HepG2 (cell line): Measurements from ENCODE around the gene SHISA7. TPM values are rescaled to one million over a fixed set of nuclear protein-coding genes. Genes with fewer than 3 reads are reported as not detected.

Source experiments
- CHCHD3 ChIP-seq: sonication (generic); formaldehyde crosslinking; IDR thresholded peaks from 2 replicates; pipeline ENCODE4 v1.8.0; 2022; ENCODE audit warnings: mild to moderate bottlenecking, missing genetic modification reagents, moderate library complexity
- E2F2 ChIP-seq: sonication (generic); formaldehyde crosslinking; IDR thresholded peaks from 2 replicates; pipeline ENCODE4 v1.4.0; 2020; ENCODE audit warnings: missing genetic modification reagents, borderline replicate concordance
- IRX3 ChIP-seq: sonication (generic); formaldehyde crosslinking; IDR thresholded peaks from 2 replicates; pipeline ENCODE4 v1.8.1; 2023; ENCODE audit warnings: mild to moderate bottlenecking, low read depth, missing genetic modification reagents, borderline replicate concordance
- KLF13 ChIP-seq: sonication (generic); formaldehyde crosslinking; IDR thresholded peaks from 2 replicates; pipeline ENCODE4 v1.4.0; 2020; ENCODE audit warnings: mild to moderate bottlenecking, missing genetic modification reagents
- KMT2A ChIP-seq: sonication (generic); formaldehyde crosslinking; IDR thresholded peaks from 2 replicates; pipeline ENCODE4 v1.4.0; 2020; ENCODE audit warnings: missing genetic modification reagents
- MED1 ChIP-seq: sonication (generic); formaldehyde crosslinking; IDR thresholded peaks from 2 replicates; pipeline ENCODE4 v1.4.0; 2020; ENCODE audit warnings: missing genetic modification reagents
- SNAPC4 ChIP-seq: sonication (generic); formaldehyde crosslinking; IDR thresholded peaks from 2 replicates; pipeline ENCODE4 v1.4.0; 2020; ENCODE audit warnings: mild to moderate bottlenecking, missing genetic modification reagents
- TRAFD1 ChIP-seq: sonication (generic); formaldehyde crosslinking; IDR thresholded peaks from 2 replicates; pipeline ENCODE4 v1.5.1; 2020; ENCODE audit warnings: missing genetic modification reagents, mild to moderate bottlenecking, borderline replicate concordance
- ZNF577 ChIP-seq: sonication (generic); formaldehyde crosslinking; IDR thresholded peaks from 2 replicates; pipeline ENCODE4 v1.4.0; 2020; ENCODE audit warnings: mild to moderate bottlenecking, low read depth, missing genetic modification reagents, borderline replicate concordance
- ZNF646 ChIP-seq: sonication (generic); formaldehyde crosslinking; IDR thresholded peaks from 2 replicates; pipeline ENCODE4 v1.9.0; 2021; ENCODE audit warnings: mild to moderate bottlenecking, missing genetic modification reagents
- ZNF776 ChIP-seq: sonication (generic); formaldehyde crosslinking; IDR thresholded peaks from 2 replicates; pipeline ENCODE4 v1.4.0; 2020; ENCODE audit warnings: mild to moderate bottlenecking, missing genetic modification reagents
- ZNF883 ChIP-seq: sonication (generic); formaldehyde crosslinking; IDR thresholded peaks from 2 replicates; pipeline ENCODE4 v1.5.1; 2020; ENCODE audit warnings: mild to moderate bottlenecking, missing genetic modification reagents; ENCODE audit errors: not compliant biosample characterization
- ZSCAN29 ChIP-seq: sonication (generic); formaldehyde crosslinking; conservative IDR thresholded peaks from 2 replicates; pipeline ENCODE4 v1.4.0; 2020; ENCODE audit warnings: mild to moderate bottlenecking, missing genetic modification reagents
- polyA plus RNA-seq, 8 experiments: library from polyadenylated mRNA; depleted of rRNA in 3 of 8; stranded (reverse) in 7 of 8; unstranded in 1 of 8; fragments of >200 nt; fragmentation: Illumina TruSeq in 4 of 8; extraction: Trizol in 4 of 8; gene quantifications; 2 replicates each; pipeline versions ENCODE4 v1.2.1 to v1.2.3, GENCODE V29; 2011 to 2016; ENCODE audit warnings: low read depth in 4 of 8, missing spikeins in 1 of 8, mixed read lengths in 1 of 8; ENCODE audit not compliant: insufficient read depth in 1 of 8
- total RNA-seq, 5 experiments: library from RNA; depleted of rRNA; stranded (reverse); fragments of >200 nt; fragmentation: Illumina TruSeq; extraction: Trizol; gene quantifications; 2 replicates each; pipeline ENCODE4 v1.2.3, GENCODE V29; 2016; ENCODE audit warnings: low read depth in 1 of 5

The SHISA7 gene
- total and polyA plus RNA-seq, 2 of the 13 experiments (the other 11 are each of a cell fraction or from before 2014, with no cell fraction given) = not detected

- TF ChIP-seq TRAFD1 (CRISPR knock-in tag) = no peak
- TF ChIP-seq MED1 (CRISPR knock-in tag) = peak; percentile 57
- TF ChIP-seq ZSCAN29 (CRISPR knock-in tag) = no peak
- TF ChIP-seq KLF13 = peak; percentile 59; the same call in 1 of the 2 replicates
- TF ChIP-seq E2F2 (CRISPR knock-in tag) = peak; percentile 86; the same call in 1 of the 2 replicates
- TF ChIP-seq ZNF577 (CRISPR knock-in tag) = 0 out of 2 replicates have a peak, but pooled peaks have one; percentile 70
- TF ChIP-seq KMT2A (CRISPR knock-in tag) = peak; percentile 61
- TF ChIP-seq ZNF646 (CRISPR knock-in tag) = no peak
- peak; percentile 68; the same call in 1 of the 2 replicates for TF ChIP-seq IRX3 (CRISPR knock-in tag)
- TF ChIP-seq ZNF883 = peak; percentile 84
- TF ChIP-seq SNAPC4 (CRISPR knock-in tag) = peak; percentile 88
- peak; percentile 89 for TF ChIP-seq ZNF776 (CRISPR knock-in tag)
- no peak for TF ChIP-seq CHCHD3 (CRISPR knock-in tag)
Measured at GRCh38 chr19:55476100-55476775, 33.1 kb upstream of the SHISA7 start, which contains the start of gene ZNF628 (continued).
